Fibroblast of peridontal ligament (primary cell): ENCODE data around the gene ITPR3.
A peak's percentile ranks its signal among the peaks of the same experiment; 100 is the strongest.

Source experiments
- DNase-seq: peaks from one replicate; pipeline ENCODE4 v3.0.0-alpha.2; 2010; ENCODE audit errors: extremely low read depth

The ITPR3 gene

DNA sequence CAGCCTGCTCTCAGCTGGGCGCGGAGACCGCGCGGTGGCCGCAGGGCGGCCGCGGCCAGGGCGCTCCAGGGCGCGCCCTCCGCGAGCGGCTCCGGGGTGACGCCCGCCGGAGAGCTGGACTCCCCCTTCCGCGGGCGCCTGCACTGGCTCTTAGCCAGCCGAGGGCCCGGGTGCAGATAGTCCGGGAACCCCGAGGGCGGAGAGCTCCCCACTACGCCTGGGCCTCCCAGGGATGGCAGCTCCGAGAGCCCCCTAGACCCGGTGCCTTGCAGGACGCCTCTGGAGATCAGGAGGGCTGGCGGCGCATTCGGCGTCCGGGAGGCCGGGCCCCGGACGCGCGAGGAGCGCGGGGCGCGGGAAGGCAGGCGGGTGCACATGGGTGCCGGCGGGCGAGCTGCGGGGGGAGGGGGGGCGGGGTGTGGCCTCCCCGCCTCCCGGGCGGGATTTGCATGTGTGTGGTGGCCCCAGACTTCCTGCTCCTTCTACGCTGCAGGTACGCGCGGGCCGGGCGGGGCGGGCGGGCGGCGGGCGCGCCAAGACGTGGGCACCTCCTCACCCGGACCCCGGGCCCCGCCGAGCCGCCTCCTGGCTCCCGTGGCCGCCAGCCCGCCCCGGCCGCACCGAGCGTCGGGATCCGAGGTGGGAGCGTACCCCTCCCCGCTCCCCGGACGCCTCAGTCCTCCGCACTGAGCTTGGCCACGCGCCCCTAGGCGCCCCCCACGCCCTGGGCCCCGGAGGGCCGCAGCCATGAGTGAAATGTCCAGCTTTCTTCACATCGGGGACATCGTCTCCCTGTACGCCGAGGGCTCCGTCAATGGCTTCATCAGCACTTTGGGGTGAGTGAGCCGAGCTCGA is at the start of gene ITPR3:
ITPR3 (plus strand) TSS at position 467 of the 855 bp plus-strand sequence; CDS start at position 748, 281 bp downstream.
- no peak for DNase-seq

DNA sequence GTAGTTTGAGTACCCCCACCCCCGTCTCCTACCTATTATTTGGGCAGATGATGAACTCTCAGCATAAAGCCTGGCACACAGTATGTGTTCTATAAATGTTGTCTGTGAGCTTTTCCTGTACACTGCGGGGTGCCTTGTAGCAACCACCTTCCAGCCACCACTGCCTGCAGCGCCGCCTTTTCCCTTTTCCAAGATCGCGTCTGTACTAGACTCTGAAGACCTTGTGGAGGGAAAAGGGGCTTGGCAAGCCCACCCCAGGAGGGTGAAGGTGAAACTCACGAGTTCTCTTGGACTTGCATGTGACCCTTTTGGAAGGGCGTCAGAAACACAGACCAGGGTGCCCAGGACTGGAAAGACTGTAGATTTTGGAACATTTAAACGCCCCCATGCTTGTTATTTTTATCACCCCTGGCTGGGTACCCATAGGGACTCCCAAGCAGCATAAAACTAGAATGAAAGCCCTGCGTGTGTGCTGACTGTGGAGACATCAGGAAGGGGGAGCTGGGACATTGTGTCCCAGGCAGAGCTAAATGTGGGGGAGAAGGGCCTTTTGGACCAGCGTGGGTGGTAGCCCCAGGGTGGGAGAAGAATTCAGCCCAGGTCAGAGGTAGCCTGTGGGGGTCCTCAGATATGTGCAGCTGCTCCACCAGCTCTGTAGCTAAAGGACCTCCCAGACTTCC is 49.3 kb upstream of the ITPR3 start:
- DNase-seq = no peak

DNA sequence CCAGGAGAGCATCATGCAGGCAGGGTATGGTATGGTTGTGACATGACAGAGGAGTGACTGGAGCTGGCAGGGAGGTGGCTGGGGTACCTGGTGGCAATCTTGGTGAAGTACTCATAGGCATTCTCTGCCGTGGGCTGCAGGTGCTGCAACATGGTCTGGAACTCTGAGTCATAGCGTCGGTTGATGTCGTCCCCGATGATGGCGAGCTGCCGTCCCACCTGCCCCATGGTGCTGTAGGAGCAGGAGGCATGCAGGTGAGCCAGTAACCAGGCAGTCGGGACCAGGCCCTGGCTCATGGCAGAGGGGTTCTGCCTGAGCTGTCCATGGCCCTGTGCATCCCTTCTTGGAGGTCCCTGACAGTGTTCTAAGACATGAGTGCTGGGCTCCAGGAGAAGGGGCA is 45.9 kb upstream of the ITPR3 start:
- DNase-seq = no peak

DNA sequence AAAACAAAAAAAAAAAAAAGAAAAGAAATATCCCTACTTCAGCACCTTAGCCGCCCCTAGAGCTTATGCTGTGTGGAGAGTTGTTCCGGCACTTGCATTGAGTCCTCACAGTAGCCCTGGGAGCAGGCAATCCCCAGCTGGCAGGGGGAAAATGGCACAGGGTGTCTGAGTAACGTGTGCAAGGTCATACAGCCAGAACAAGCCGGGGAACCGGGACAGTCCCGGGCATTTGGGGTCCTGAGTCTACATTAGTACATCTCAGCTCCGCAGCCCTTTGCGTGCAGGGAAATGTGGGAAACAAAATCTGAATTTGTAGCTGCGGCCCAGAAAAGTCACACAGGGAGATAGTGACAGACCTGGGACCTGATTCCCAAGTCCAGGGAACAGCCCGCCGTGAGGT is 44.5 kb upstream of the ITPR3 start:
- no peak for DNase-seq

DNA sequence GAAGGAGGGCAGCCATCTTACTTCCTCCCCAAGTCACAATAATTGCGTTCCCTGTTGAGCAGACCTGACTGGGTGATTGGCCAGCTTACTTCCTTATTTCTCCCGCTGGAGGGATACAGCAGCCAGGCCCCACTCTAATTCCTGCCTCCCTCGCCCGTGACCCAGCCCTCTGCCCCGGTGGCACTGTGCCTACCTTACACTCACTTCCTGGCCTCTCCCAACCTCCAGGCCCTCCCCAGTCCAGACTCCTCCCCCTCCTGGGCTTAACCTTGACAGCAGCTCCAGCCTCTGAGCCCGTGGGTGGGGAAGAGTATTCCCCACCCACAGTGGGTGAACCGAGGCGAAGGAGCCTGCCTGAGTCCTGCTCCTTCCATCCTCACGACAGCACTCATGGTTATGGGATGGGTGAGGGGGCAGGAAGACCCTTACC is 44.0 kb upstream of the ITPR3 start:
- DNase-seq = no peak

DNA sequence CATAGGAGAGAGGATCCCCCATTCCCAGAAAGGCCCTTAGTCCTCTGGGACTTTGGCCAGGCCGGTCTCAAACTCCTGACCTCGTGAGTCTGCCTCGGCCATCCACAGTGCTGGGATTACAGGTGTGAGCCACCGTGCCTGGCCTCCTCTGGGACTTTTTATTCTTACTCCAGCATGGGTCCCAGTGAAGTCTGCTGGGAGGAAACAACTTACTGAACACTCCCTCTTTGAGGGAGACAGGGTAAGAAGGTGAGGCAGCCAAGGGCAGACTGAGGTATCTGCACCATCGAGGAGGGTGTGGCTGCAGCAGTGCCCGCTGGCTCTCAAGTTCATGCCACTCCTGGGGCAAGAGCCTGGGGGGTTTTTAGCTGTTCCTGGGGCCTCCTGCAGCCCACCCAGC is 43.4 kb upstream of the ITPR3 start:
- DNase-seq = no peak

DNA sequence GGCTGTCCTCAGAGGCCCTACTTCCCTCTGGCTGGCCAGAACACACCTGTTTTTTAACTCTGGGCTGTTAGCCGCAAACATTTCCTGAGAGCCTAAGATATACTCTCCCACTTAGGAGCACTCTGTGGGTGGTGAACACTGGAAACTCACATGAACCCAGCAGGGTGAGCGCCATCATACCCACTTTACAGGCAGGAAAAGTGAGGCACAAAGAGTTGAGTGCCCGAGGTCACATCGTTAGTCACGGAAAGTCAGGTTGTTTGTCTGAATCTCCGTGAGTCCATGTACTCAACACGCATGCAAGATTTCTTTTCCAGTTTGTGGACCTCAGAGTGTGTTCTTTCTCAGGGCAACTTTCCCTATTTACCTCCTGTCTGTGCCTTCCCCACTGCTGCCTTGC is 43.0 kb upstream of the ITPR3 start:
- DNase-seq = no peak

DNA sequence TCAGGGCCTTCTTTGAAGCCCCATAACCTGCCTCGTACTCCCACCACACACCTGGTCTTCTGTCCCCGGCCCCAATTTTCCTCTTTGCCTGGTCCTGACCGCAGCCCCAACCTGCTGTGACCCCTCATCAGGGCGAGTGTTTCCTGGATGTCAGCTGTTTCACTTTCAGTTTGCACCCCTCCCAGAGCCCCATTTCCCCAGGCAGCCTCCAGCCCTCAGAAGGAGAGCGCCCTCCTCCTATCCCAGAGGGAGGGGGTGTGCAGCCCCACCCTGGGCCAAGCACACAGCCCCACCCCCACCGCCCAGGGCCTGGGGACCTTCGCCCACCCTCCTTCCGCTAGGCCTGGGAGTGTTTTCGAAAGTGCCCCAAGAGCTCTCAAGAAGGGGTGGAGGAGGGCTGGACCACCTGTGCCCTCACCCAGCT is 42.5 kb upstream of the ITPR3 start:
- no peak for DNase-seq

DNA sequence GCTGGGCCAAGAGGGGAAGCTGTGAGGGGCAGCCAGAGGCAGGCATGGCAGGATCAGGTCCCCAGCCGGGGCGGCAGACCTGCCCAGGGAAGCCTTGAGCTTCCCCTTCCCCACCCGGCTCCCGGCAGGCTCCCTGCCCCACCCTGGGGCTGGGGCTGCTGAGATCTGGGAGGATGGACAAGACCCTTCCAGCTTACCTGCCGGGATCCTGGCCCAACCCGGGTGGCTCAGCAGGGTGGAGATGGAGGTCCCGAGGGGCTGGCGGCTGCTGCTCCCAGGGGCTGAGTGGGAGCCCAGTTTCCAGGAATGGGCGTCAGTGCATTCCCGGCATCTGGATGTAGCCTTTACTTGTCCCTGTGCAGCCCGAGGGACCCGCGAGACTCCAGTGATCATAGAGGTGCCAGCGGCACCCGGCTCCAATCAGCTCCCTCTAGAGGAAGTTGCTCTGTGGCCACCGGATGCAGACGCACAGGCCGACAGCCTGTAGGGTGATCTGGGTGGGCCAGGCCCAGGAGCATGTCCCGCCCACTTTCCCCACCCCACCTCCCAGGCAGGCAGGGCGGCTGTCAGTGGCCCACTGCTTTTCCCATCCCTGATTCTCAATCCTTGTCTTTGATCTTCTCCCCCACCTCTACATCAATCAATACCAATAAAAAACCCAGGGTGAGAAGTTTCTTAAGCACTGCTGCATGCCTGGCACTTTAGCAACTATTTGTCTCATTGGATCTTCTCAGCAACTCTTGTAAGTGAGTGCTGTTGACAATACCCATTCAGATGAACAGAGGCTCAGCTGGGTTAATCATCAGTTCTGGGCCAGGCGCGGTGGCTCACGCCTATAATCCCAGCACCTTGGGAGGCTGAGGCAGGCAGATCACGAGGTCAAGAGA is 41.1 kb upstream of the ITPR3 start, which contains the start of gene BAK1:
BAK1 (minus strand) TSS at position 449 of the 887 bp plus-strand sequence. CDS start 2,672 bp downstream, outside the sequence.
- peak; percentile 81 for DNase-seq

DNA sequence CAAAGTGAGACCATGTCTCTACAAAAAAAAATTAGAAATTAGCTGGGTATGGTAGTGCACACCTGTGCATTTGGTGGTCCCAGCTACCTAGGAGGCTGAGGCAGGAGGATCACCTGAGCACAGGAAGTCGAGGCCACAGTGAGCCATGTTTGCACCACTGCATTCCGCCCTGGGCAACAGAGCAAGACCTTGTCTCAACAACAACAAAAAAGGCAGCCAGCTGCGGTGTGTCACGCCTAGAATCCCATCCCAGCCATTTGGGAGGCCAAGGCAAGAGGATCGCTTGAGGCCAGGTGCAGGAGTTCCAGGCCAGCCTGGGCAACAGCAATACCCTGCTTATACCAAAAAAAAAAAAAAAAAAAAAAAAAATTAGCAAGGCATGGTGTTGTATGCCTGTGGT is 39.9 kb upstream of the ITPR3 start:
- no peak for DNase-seq

DNA sequence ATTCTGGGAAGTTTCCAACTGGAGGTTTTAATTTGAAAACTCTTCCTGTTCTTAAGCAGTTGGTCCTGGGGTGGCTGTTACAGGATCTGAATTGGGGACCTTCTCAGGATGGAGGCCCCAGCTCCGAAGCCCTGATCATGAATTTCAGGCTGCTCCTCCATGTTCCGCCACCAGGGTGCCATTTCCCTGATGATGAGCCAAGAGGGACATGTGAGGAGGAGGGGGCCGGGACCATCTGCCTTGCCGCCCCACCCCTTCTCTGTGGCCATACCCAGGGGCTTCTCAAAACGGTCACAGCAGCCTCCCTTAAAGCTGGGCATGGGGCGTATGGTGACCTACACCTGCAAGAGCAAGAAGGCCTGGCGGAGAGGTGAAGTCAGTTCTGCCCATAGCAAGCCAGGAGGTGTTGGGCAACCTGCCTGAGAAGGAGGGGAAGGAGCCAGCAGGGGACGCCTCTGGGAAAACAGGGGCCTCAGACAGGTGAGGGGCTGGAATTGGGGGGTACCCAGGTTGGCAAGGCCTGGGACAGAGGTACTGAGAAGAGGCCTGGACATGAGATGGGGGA is 37.4 kb upstream of the ITPR3 start:
- DNase-seq = no peak

DNA sequence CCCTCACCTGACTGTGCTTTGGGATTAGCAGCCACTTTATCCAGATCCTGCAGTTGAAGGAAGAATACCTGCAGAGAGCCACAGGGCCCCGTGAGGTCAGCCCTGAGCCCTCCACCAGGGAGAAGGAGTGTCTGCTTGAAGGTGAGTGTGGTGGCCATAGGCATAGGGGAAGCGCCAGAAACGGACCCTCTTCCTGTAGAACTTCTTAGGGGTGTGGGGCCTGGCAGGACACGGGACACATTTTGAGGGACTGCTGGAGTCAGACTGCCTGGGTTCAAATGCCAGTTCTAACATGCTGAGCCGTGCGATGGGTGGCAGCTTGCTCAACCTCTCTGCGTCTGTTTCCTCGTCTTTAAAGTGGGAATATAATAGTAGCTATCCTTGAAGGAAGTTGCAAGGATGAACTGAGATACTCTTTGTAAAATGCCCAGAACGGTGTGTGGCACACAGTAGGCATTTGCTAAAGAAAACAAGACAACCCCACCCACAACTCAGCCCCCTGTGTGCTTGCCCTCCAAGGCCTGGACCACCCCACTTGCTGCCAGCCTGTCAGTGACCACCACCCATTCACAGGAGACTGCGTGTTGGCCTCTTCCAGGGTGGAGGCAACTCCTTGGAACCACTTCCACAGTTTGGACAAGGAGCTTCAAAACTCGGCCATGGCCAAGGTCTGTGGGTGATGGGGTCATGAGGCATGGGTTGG is 36.3 kb upstream of the ITPR3 start:
- DNase-seq = no peak

DNA sequence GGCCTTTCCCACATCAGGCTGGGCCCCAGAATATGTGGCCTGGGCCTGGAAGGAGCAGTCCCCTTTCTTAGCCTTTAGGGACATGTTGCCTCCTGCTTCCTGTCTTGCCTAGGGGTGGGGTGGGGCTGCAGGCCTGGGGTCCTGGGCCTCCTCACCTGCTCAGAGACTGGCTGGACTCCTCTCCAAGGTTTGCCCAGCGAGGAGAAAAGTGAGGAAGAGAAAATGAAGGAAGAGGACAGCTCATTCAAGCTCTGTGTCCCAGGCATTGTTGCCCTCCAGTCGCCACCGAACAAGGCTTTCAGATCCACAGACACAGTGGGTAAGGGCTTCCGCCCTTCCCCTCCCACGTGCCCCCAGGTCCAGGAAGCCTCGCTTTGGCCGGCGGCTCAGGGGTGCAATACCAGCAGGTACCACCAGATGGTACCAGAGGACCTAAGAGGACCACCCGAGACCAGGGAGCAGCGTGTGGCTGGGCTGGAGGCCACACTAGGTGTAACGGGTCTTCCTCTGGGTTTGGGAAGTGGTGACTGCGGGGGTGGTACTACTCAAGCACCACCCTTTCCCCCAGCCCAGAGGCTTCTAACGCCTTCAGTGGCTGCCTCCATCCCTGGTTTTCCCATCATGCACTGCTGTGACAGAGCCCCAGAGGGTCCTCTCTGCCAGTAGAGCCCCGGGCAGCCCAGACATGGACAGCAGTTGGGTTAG is 35.6 kb upstream of the ITPR3 start:
- DNase-seq = peak; percentile 60

DNA sequence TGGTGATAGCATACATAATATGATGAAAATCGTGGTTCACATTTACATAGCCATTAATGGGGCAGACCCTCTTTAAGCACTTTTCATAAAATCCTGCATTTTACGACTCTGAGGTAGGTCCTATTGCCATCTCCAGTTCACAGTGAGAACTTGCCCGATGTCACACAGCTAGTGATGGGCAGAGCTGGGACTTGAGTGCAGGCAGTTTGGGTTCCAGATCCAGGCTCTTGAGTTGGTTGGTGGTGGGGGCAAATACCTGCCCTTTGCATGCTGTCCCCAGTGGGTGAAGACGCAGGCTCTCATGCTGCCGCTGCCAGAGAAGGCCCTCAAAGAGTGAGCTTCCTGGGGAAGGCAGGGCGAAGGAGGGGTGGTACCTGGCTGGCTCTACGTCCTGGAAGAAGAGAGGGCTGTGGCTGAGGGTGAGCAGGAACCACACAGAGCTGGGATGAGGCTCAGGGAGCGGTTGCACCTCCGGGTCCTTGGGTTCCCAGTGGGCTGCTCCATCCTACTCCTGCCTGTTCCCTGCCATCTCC is 34.9 kb upstream of the ITPR3 start:
- no peak for DNase-seq

DNA sequence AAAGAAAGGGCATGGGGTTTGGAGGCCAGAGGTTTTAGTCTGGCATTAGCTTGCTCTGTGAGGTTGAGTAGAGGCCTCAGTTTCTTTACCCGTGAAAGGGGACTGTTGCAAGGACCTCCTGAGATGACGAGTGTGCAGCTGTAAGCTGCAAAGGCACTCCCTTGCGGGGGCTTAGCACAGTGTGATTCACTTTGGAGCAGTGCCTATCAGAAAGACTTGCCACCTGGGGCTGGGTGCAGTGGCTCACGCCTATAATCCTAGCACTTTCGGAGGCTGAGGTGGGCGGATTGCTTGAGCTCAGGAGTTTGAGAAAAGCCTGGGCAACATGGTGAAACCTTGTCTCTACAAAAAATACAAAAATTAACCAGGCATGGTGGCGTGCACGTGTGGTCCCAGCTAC is 33.6 kb upstream of the ITPR3 start:
- DNase-seq = no peak

DNA sequence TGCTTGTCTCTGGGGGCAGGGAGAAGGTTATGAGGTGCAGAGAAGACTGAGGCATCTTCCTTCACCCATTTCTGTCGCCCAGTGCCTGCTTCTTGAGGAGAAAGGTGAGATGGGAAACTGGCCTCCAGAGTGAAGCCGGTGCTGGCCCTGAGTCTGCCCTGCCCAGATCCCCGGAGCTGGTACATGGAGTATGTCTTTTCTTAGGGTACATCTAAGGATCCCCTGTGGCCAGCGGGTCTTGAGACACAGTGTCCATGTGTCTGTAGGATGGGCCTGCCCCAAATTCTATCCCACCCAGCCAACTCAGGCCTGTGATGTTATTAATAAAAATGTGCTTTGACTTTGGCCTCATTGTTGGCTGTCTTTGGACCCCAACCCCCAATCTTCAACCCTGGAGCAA is 32.2 kb upstream of the ITPR3 start:
- no peak for DNase-seq

DNA sequence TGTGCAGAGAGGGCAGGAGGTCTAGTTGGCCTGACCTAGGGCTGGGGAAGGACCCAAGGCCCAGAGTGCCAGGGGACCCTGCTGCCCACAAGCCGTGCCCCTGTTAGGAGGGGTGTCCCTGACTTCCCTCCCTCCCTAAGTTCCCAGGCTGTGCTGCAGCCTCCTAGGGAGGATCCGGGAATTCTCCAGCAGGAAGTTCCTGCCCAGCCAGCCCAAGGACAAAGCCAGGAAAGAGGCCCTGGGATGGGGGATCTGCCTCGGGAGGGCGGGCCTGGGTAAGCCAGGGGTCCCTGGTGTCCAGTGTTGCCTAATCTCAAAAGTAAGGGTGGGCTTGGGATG is 31.8 kb upstream of the ITPR3 start:
- no peak for DNase-seq

DNA sequence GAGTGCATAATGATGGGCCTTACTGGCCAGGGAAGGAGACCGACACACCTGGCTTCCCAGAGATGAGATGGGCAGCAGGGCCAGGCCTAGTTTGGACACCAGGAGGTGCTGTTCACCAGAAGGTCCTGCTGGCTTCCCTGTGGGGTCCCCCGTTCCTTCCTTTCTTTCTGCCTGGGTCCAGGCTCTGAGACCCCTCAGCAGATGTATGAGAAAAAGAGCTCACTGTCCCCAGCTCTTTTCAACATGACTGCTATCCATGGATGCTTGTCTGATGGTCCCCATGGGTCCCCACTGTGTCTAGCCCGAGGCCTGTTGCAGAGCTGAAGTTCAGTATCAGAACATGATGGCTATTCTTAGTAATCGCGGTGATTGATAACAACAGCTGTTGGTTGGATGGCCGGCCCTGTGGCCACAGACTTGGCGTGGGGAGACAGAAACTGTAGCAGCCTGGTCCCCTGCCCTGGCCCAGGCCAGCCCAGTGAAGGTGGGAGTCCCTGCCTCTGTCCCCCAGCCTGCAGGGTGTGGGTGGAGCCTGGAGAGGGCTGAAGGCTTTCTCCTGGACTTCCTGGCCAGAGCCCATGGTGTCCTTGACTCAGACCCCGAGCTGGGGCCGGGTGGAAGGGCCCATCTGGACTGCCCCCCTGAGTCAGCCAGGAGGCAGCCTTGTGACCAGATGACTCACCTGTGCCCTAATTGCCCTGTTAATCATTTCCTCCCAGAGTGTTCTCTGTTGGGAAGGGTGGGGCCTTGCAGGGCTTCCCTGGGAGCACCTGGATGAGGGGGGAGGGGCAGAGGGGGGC is 31.2 kb upstream of the ITPR3 start:
- DNase-seq = peak; percentile 65

DNA sequence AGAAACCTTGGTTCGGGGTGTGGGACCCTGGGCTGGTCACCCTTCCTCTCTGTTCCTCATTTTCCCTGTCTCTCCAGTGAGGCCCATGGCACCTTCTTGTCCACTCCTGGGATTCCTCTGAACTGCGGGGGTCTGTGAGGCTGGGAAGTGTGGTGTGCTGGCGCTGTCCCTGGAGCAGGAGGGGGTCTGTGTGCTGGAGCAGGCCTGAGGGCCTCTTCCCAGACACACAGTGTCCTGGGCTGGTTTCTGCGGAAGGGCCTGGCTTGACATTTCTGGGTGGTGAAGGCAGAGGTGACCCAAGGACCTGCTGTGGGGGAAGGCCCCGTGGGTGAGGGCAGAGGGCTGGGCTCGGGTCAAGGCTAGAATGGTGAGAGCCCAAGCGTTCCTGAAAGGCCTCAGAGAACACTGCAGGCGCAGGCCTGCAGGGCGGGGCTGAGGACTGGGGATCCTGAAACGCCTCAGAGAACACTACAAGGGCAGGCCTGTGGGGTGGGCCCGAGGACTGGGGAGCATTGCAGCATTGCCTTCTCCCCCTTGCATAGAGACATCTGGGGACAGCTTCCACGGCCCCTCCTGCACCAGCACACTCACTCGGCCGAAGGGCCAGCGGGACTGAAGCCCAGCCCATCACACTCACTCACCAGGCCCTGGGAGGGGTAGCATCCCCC is 30.5 kb upstream of the ITPR3 start:
- DNase-seq = no peak
